ENCODE measurements around the gene TERC. TPM values are rescaled to one million over a fixed set of nuclear protein-coding genes. Genes with fewer than 3 reads are reported as not detected.

TERC gene
- 8.4 and 61.6 TPM in 2 replicates for total RNA-seq (ENCODE audit: low replicate concordance)

GRCh38 chr3:169764882-169765612, at the start of gene TERC:
TSS of gene TERC (minus strand) at chr3:169765060.

GRCh38 chr3:169812332-169813235, 47.7 kb upstream of the TERC start, which contains the start of the genes LRRC34 and LRRIQ4:
TSS of gene LRRC34 (minus strand) at chr3:169812904. CDS start at chr3:169812548, 356 bp downstream.
TSS of gene LRRIQ4 (plus strand) at chr3:169812870. CDS start at chr3:169821922, 9,052 bp downstream.

GRCh38 chr3:169772897-169773816, 8.3 kb upstream of the TERC start, which contains the start of gene MYNN:
TSS of gene MYNN (plus strand) at chr3:169773396. CDS start at chr3:169774296, 900 bp downstream.

GRCh38 chr3:169769287-169770181, 4.7 kb upstream of the TERC start, which contains the start of gene ACTRT3:
TSS of gene ACTRT3 (minus strand) at chr3:169769561. CDS start at chr3:169769520, 41 bp downstream.

Other genes with a start within 250 kb of the TERC start
- 3.5 and 46.7 TPM in 2 replicates for gene MECOM, start 101.3 kb downstream of the TERC start, total RNA-seq (ENCODE audit: low replicate concordance)
- 3.3 and 3.5 TPM in 2 replicates for gene ACTRT3, start 4.5 kb upstream of the TERC start, total RNA-seq (ENCODE audit: low replicate concordance)
- 21.3 and 25.0 TPM in 2 replicates for gene MYNN, start 8.3 kb upstream of the TERC start, total RNA-seq (ENCODE audit: low replicate concordance)
- not detected in 2 replicates for gene LRRIQ4, start 47.8 kb upstream of the TERC start, total RNA-seq (ENCODE audit: low replicate concordance)
- 1.2 and 2.0 TPM in 2 replicates for gene LRRC34, start 47.8 kb upstream of the TERC start, total RNA-seq (ENCODE audit: low replicate concordance)
- gene LRRC31, start 104.9 kb upstream of the TERC start, total RNA-seq (ENCODE audit: low replicate concordance): not detected in 2 replicates
- gene SAMD7, start 146.5 kb upstream of the TERC start, total RNA-seq (ENCODE audit: low replicate concordance): not detected in 2 replicates
- 42.3 and 62.0 TPM in 2 replicates for gene SEC62, start 201.7 kb upstream of the TERC start, total RNA-seq (ENCODE audit: low replicate concordance)

Data from smooth muscle cell of the coronary artery (primary cell).